GM15510 (cell line): Measurements from ENCODE around the gene WNT16.

Source experiments
- POLR2A ChIP-seq: IDR thresholded peaks from 3 replicates; pipeline ENCODE4 v1.6.1; 2011; ENCODE audit warnings: borderline replicate concordance; ENCODE audit not compliant: insufficient read length; ENCODE audit errors: extremely low read depth

WNT16 gene

GRCh38 chr7:121301446-121302213 lies 27.2 kb upstream of the WNT16 start:
- no peak for TF ChIP-seq POLR2A

- no peak for TF ChIP-seq POLR2A
Observed at GRCh38 chr7:121302214-121302745, 26.5 kb upstream of the WNT16 start.

- no peak for TF ChIP-seq POLR2A
Observed at GRCh38 chr7:121303422-121304101, 25.2 kb upstream of the WNT16 start.

GRCh38 chr7:121304102-121304658 lies 24.6 kb upstream of the WNT16 start:
- no peak for TF ChIP-seq POLR2A

- TF ChIP-seq POLR2A = no peak
Observed at GRCh38 chr7:121305109-121305508, 23.7 kb upstream of the WNT16 start.

- TF ChIP-seq POLR2A = no peak
Observed at GRCh38 chr7:121306565-121306964, 22.2 kb upstream of the WNT16 start.

GRCh38 chr7:121307021-121307574 lies 21.7 kb upstream of the WNT16 start:
- TF ChIP-seq POLR2A = no peak

- TF ChIP-seq POLR2A = no peak
Observed at GRCh38 chr7:121313220-121313792, 15.5 kb upstream of the WNT16 start.

GRCh38 chr7:121313793-121314676 lies 14.8 kb upstream of the WNT16 start:
- no peak for TF ChIP-seq POLR2A

- TF ChIP-seq POLR2A = no peak
Observed at GRCh38 chr7:121322460-121322859, 6.3 kb upstream of the WNT16 start.

GRCh38 chr7:121323515-121324302 lies 5.1 kb upstream of the WNT16 start:
- TF ChIP-seq POLR2A = no peak

GRCh38 chr7:121327671-121328070 lies 1.1 kb upstream of the WNT16 start:
- no peak for TF ChIP-seq POLR2A
